COLO668 (cell line): Measurements from ENCODE around the gene TTC23.
"Not testable (repeated sequence)": the region's sequence is repeated elsewhere in the genome, so short reads cannot be mapped to it uniquely, and the experiment has no call there.

Experiments used
- DNase-seq: peaks from one replicate; lab custom pipeline; 2025; ENCODE audit not compliant: unreplicated experiment; lab: John Stamatoyannopoulos, UW

TTC23 gene

GRCh38 chr15:99250494-99250856 is 1.1 kb upstream of the TTC23 start:
- no peak for DNase-seq

- no peak for DNase-seq
Measured at GRCh38 chr15:99250001-99250400, 620 bp upstream of the TTC23 start.

GRCh38 chr15:99248000-99248715 is 1.2 kb downstream of the TTC23 start:
- no peak for DNase-seq

GRCh38 chr15:99247062-99247461 is 2.3 kb downstream of the TTC23 start:
- no peak for DNase-seq

- no peak for DNase-seq
Measured at GRCh38 chr15:99244306-99244705, 5.1 kb downstream of the TTC23 start.

GRCh38 chr15:99241752-99242151 is 7.6 kb downstream of the TTC23 start:
- DNase-seq, result no peak

GRCh38 chr15:99239545-99240198 is 9.7 kb downstream of the TTC23 start:
- DNase-seq, result no peak

- no peak for DNase-seq
Measured at GRCh38 chr15:99238849-99239248, 10.5 kb downstream of the TTC23 start.

- not testable (repeated sequence) for DNase-seq
Measured at GRCh38 chr15:99234160-99234559, 15.2 kb downstream of the TTC23 start.

GRCh38 chr15:99232740-99233139 is 16.6 kb downstream of the TTC23 start:
- DNase-seq, result no peak

GRCh38 chr15:99230867-99231266 is 18.5 kb downstream of the TTC23 start:
- DNase-seq, result no peak

- no peak for DNase-seq
Measured at GRCh38 chr15:99228120-99228770, 21.1 kb downstream of the TTC23 start.

- no peak for DNase-seq
Measured at GRCh38 chr15:99226802-99227201, 22.6 kb downstream of the TTC23 start.

- no peak for DNase-seq
Measured at GRCh38 chr15:99224372-99225214, 24.8 kb downstream of the TTC23 start.

GRCh38 chr15:99213187-99213811 is 36.1 kb downstream of the TTC23 start:
- peak; percentile 61 for DNase-seq

- no peak for DNase-seq
Measured at GRCh38 chr15:99212406-99212805, 37.0 kb downstream of the TTC23 start.

GRCh38 chr15:99211926-99212325 is 37.5 kb downstream of the TTC23 start:
- DNase-seq, result no peak

GRCh38 chr15:99210334-99210733 is 39.0 kb downstream of the TTC23 start:
- DNase-seq, result no peak

- no peak for DNase-seq
Measured at GRCh38 chr15:99209326-99209725, 40.1 kb downstream of the TTC23 start.

- no peak for DNase-seq
Measured at GRCh38 chr15:99207672-99208071, 41.7 kb downstream of the TTC23 start.

GRCh38 chr15:99202176-99202552 is 47.2 kb downstream of the TTC23 start:
- no peak for DNase-seq
